Astrocyte (in vitro differentiated cells and primary cell): Measurements from ENCODE around the gene TDRD12.

Experiments used
- EZH2 ChIP-seq: IDR thresholded peaks from 2 replicates; pipeline ENCODE4 v1.6.1; 2012; ENCODE audit warnings: mild to moderate bottlenecking, low read length, inconsistent platforms; ENCODE audit not compliant: insufficient read depth
- TF ChIP-seq, protein P1 (sequence below): IDR thresholded peaks from 2 replicates; pipeline ENCODE4 v1.5.1; 2011; ENCODE audit warnings: low read depth, mild to moderate bottlenecking, inconsistent platforms, low read length, moderate library complexity; ENCODE audit not compliant: insufficient read depth

DNA sequence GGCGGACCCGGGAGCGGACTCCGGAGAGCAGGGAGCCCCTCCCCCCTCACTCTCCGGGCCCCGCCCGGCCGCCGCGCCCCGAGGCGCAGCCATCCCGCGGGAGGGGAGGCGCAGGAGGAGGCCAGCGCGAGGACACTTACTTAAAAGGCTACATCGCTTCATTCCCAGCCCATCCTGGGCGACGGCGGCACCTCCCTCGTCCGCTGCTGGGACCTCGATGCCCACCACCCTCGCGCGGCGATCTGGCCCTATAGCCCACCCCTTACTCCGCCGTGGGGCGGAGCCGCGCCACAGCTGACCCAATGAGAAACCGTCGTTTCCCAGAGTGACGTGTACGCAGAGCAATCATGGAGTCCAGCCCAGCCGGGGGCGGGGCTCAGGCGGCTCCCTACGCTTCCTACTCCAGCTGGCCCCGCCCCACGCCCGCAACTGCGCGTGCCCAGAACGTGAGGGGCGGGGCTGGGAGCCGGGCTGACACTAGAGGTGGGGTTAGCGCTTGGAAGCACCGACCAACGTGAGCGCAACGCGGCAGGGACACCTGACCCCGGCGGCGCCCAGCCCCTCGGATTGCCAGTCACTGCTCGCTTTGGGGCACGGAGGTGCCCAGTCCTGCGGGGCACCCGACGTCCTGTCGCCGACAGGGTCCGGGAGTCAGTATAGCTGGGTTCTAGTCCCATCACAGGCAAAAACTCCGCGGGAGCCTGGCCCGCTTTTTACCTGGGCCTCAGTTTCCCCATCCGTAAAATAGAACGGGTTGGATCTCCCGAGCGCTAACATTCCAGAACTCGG, 44.4 kb upstream of the TDRD12 start, which contains the start of gene ANKRD27:
- TF ChIP-seq, protein P1, sequence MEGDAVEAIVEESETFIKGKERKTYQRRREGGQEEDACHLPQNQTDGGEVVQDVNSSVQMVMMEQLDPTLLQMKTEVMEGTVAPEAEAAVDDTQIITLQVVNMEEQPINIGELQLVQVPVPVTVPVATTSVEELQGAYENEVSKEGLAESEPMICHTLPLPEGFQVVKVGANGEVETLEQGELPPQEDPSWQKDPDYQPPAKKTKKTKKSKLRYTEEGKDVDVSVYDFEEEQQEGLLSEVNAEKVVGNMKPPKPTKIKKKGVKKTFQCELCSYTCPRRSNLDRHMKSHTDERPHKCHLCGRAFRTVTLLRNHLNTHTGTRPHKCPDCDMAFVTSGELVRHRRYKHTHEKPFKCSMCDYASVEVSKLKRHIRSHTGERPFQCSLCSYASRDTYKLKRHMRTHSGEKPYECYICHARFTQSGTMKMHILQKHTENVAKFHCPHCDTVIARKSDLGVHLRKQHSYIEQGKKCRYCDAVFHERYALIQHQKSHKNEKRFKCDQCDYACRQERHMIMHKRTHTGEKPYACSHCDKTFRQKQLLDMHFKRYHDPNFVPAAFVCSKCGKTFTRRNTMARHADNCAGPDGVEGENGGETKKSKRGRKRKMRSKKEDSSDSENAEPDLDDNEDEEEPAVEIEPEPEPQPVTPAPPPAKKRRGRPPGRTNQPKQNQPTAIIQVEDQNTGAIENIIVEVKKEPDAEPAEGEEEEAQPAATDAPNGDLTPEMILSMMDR = no peak
- no peak for TF ChIP-seq EZH2
